T-helper 1 cell (primary cell): Measurements from ENCODE around the gene SMIM7.
"Not testable (repeated sequence)": the region's sequence is repeated elsewhere in the genome, so short reads cannot be mapped to it uniquely, and the experiment has no call there.

Source experiments
- DNase-seq, 5 donors: peaks; one replicate each; pipeline ENCODE4 v3.0.0-alpha.2; 2012 to 2020

Gene SMIM7

GRCh38 chr19:16654627-16655026, 5.3 kb downstream of the SMIM7 start:
- DNase-seq, result no peak

GRCh38 chr19:16654140-16654539, 5.8 kb downstream of the SMIM7 start:
- no peak for DNase-seq

- no peak for DNase-seq
Observed at GRCh38 chr19:16652854-16653253, 7.1 kb downstream of the SMIM7 start.

- DNase-seq, result not testable (repeated sequence)
Observed at GRCh38 chr19:16651421-16652188, 8.3 kb downstream of the SMIM7 start.

- DNase-seq, result no peak
Observed at GRCh38 chr19:16650821-16651220, 9.1 kb downstream of the SMIM7 start.

- DNase-seq, result no peak
Observed at GRCh38 chr19:16649734-16650133, 10.2 kb downstream of the SMIM7 start.

GRCh38 chr19:16645140-16645539, 14.8 kb downstream of the SMIM7 start:
- no peak for DNase-seq

GRCh38 chr19:16641695-16642094, 18.2 kb downstream of the SMIM7 start:
- no peak for DNase-seq

- DNase-seq, result no peak
Observed at GRCh38 chr19:16640951-16641350, 19.0 kb downstream of the SMIM7 start.

- DNase-seq, result no peak
Observed at GRCh38 chr19:16638666-16639065, 21.3 kb downstream of the SMIM7 start.

GRCh38 chr19:16637535-16637934, 22.4 kb downstream of the SMIM7 start:
- DNase-seq, result no peak

GRCh38 chr19:16631465-16631864, 28.5 kb downstream of the SMIM7 start:
- DNase-seq, result no peak

- peak in 1 of 5 donors; percentile 61 for DNase-seq
Observed at GRCh38 chr19:16628984-16629691, 30.8 kb downstream of the SMIM7 start.

- DNase-seq, result peak; percentile 88 to 97 (median 92)
Observed at GRCh38 chr19:16628183-16628983, 31.6 kb downstream of the SMIM7 start, which contains the start of gene MED26. TSS of gene MED26 (minus strand) at chr19:16628204. CDS start at chr19:16627943, 261 bp downstream.

GRCh38 chr19:16627928-16628182, 32.1 kb downstream of the SMIM7 start:
- no peak for DNase-seq

- DNase-seq, result peak in 2 of 5 donors; percentile 6 to 16
Observed at GRCh38 chr19:16627193-16627927, 32.6 kb downstream of the SMIM7 start.

- no peak for DNase-seq
Observed at GRCh38 chr19:16626796-16627192, 33.1 kb downstream of the SMIM7 start.

- no peak for DNase-seq
Observed at GRCh38 chr19:16625163-16625958, 34.6 kb downstream of the SMIM7 start.

- no peak for DNase-seq
Observed at GRCh38 chr19:16624236-16624635, 35.7 kb downstream of the SMIM7 start.

- DNase-seq, result no peak
Observed at GRCh38 chr19:16623576-16623975, 36.4 kb downstream of the SMIM7 start.

GRCh38 chr19:16623066-16623465, 36.9 kb downstream of the SMIM7 start:
- no peak for DNase-seq
